K562 (cell line): Measurements from ENCODE around the gene SP6. TPM values are rescaled to one million over a fixed set of nuclear protein-coding genes. Genes with fewer than 3 reads are reported as not detected.
A peak's percentile ranks its signal among the peaks of the same experiment; 100 is the strongest.

ENCODE experiments used
- ATF6 ChIP-seq: sonication (generic); formaldehyde crosslinking; IDR thresholded peaks from 2 replicates; pipeline ENCODE4 v1.4.0; 2020; ENCODE audit warnings: mild to moderate bottlenecking, missing genetic modification reagents
- DACH1 ChIP-seq: fragments of 450-650 bp; IDR thresholded peaks from 2 replicates; pipeline ENCODE4 v1.6.1; 2018; ENCODE audit not compliant: partially characterized antibody
- E2F3 ChIP-seq: fragments of 250-450 bp; sonication (Bioruptor Pico); IDR thresholded peaks from 2 replicates; pipeline ENCODE4 v1.4.0; 2020; ENCODE audit warnings: mild to moderate bottlenecking
- ELF1 ChIP-seq: fragments of 200-800 bp; sonication (Bioruptor generic); IDR thresholded peaks from 2 replicates; pipeline ENCODE4 v1.6.1; 2016; ENCODE audit warnings: missing genetic modification characterization, missing compliant biosample characterization
- FOXA1 ChIP-seq: fragments of 450-650 bp; IDR thresholded peaks from 2 replicates; pipeline ENCODE4 v1.6.1; 2016; ENCODE audit warnings: mild to moderate bottlenecking, borderline replicate concordance
- HBP1 ChIP-seq: fragments of 450-650 bp; formaldehyde crosslinking; IDR thresholded peaks from 2 replicates; pipeline ENCODE4 v1.4.0; 2022; ENCODE audit warnings: missing genetic modification characterization
- HSF4 ChIP-seq: fragments of 250-450 bp; sonication (Bioruptor Pico); IDR thresholded peaks from 2 replicates; pipeline ENCODE4 v2.1.2; 2022; ENCODE audit warnings: mild to moderate bottlenecking, moderate library complexity, borderline replicate concordance
- MNT ChIP-seq, 2 experiments: fragments of 450-650 bp; conservative IDR thresholded peaks; 2 replicates each; pipeline ENCODE4 v1.6.1; 2017; ENCODE audit warnings: mild to moderate bottlenecking in 2 of 2, moderate library complexity in 2 of 2
- THRA ChIP-seq: fragments of 450-650 bp; IDR thresholded peaks from 2 replicates; pipeline ENCODE4 v1.6.1; 2017; ENCODE audit warnings: mild to moderate bottlenecking, moderate library complexity
- TRIM25 ChIP-seq: fragments of 450-650 bp; IDR thresholded peaks from 2 replicates; pipeline ENCODE4 v1.7.0; 2016; ENCODE audit warnings: borderline replicate concordance
- ZBTB43 ChIP-seq: sonication (generic); formaldehyde crosslinking; IDR thresholded peaks from 2 replicates; pipeline ENCODE4 v1.8.0; 2023; ENCODE audit warnings: mild to moderate bottlenecking, missing genetic modification reagents
- ZFP36 ChIP-seq: fragments of 150-350 bp; IDR thresholded peaks from 2 replicates; pipeline ENCODE4 v1.6.1; 2018; ENCODE audit warnings: low read length, low read depth; ENCODE audit not compliant: partially characterized antibody
- ZNF134 ChIP-seq: fragments of 250-450 bp; sonication (Bioruptor Pico); conservative IDR thresholded peaks from 2 replicates; pipeline ENCODE4 v1.4.0; 2020
- ZNF282 ChIP-seq: sonication (generic); formaldehyde crosslinking; IDR thresholded peaks from 2 replicates; pipeline ENCODE4 v1.8.1; 2023; ENCODE audit warnings: missing genetic modification reagents
- ZNF354B ChIP-seq: fragments of 250-450 bp; sonication (Bioruptor Pico); IDR thresholded peaks from 2 replicates; pipeline ENCODE4 v1.4.0; 2020
- ZNF445 ChIP-seq: fragments of 250-450 bp; sonication (Bioruptor Pico); IDR thresholded peaks from 2 replicates; pipeline ENCODE4 v1.4.0; 2020; ENCODE audit warnings: low read depth, mild to moderate bottlenecking, moderate library complexity
- ZNF589 ChIP-seq: fragments of 200-800 bp; sonication (Bioruptor generic); IDR thresholded peaks from 2 replicates; pipeline ENCODE4 v1.6.1; 2016; ENCODE audit warnings: low read depth, missing genetic modification characterization, missing compliant biosample characterization
- ZNF778 ChIP-seq: fragments of 450-650 bp; formaldehyde crosslinking; IDR thresholded peaks from 2 replicates; pipeline ENCODE4 v1.4.0; 2020; ENCODE audit warnings: mild to moderate bottlenecking, moderate library complexity
- polyA plus RNA-seq, 8 experiments: library from polyadenylated mRNA; depleted of rRNA in 4 of 8; stranded (reverse) in 5 of 8; unstranded in 3 of 8; fragments of >200 nt; fragmentation: Nextera tagmentation in 2 of 8; fragmentation: Illumina TruSeq in 1 of 8; extraction: Ambion mirVana in 2 of 8; extraction: Trizol in 1 of 8; gene quantifications; 2 replicates each; pipeline versions ENCODE4 v1.2.1 to v1.2.3, GENCODE V29; 2011 to 2014; ENCODE audit warnings: inconsistent platforms in 1 of 8, missing spikeins in 1 of 8
- total RNA-seq, 7 experiments: library from RNA; depleted of rRNA in 6 of 7; stranded (reverse); fragments of >200 nt in 6 of 7; fragmentation: Illumina TruSeq in 2 of 7; extraction: Trizol in 2 of 7; gene quantifications; 2 replicates each; pipeline versions ENCODE4 v1.2.1 to v1.2.3, GENCODE V29; 2011 to 2021; ENCODE audit warnings: low replicate concordance in 1 of 7

Gene SP6
- total and polyA plus RNA-seq, 9 of the 15 experiments (the other 6 are each of a cell fraction or from before 2014, with no cell fraction given) = 0.11 to 7.9 (median 2.2) TPM

- no peak for TF ChIP-seq ZNF778
- TF ChIP-seq ELF1 (tag) = no peak
- TF ChIP-seq HBP1 (CRISPR knock-in tag) = no peak
- no peak for TF ChIP-seq ZBTB43 (CRISPR knock-in tag)
- TF ChIP-seq THRA = no peak
- TF ChIP-seq MNT (conservative IDR thresholded peaks at IDR 0.05) = peak in 1 of 2 experiments; percentile 51; a peak in 2 of 4 replicates
- no peak for TF ChIP-seq ATF6 (CRISPR knock-in tag)
- TF ChIP-seq FOXA1 = no peak
- TF ChIP-seq TRIM25 = no peak
- no peak for TF ChIP-seq HSF4
- no peak; the same call in 1 of the 2 replicates for TF ChIP-seq ZNF589 (CRISPR knock-in tag)
- no peak for TF ChIP-seq ZNF445 (CRISPR knock-in tag)
- no peak for TF ChIP-seq ZFP36
- TF ChIP-seq ZNF134 (CRISPR knock-in tag) = no peak
- TF ChIP-seq DACH1 = no peak
- TF ChIP-seq E2F3 (CRISPR knock-in tag) = no peak
- no peak for TF ChIP-seq ZNF354B (CRISPR knock-in tag)
- TF ChIP-seq ZNF282 = no peak
These were observed at the start of gene SP6 (continued) for GRCh38 chr17:47850692-47851573.
